ENCODE measurements around the gene HOXA6. TPM values are rescaled to one million over a fixed set of nuclear protein-coding genes. Genes with fewer than 3 reads are reported as not detected.

Gene HOXA6
- total RNA-seq, 2 experiments from 2014 or later: not detected

DNA sequence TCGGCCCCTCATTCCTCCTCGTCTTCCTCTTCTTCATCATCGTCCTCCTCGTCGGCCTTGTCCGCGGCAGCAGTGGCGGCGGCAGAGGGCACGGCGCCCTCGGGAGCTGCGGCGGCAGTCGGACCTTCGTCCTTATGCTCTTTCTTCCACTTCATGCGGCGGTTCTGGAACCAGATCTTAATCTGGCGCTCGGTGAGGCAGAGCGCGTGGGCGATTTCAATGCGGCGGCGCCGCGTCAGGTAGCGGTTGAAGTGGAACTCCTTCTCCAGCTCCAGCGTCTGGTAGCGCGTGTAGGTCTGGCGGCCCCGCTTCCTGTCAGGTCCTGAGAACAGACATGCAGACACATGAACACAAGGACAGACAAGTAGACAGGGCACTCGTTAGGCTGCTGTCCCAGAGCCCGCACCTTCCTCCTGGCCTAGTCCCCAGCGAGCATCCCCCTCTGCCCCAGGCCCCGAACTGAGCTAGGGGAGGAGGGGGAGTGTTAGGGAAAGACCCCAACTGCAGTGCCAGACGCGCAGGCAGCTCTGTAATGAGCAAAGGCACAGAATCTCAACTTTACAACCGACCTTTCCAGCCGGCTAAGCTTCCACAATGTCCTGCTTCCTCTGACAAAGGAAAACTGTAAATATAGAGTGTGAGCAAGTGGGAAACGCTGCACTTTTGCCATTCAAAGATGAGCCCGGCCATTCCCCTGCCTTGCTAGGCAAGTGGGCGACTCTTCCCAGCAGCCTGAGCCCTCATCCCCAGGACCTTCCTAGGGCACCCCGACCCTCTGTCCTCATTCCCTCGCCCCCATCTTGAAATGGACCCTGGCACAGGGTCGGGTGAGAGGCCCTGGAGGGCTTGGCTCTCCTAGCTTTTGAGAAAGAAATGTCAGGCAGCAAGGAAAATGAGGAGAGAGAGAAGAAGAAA is 7.6 kb upstream of the HOXA6 start:
- ChIA-PET CTCF (interaction anchor here (0.7 to 2.0 kb wide), 3 partner anchors 23 to 44 kb away, joined by 3 to 6 read pairs (median 4); no protein-coding TSS in a partner anchor), POLR2A (interaction anchor here (0.6 to 1.7 kb wide), 2 partner anchors 11 kb away, joined by 3 to 4 read pairs; no protein-coding TSS in a partner anchor)
- Mint-ChIP-seq H3K9me3 (no peaks in the 10 kb centered on the region), H3K36me3 (ENCODE audit: low read depth) (no peaks in the 10 kb centered on the region), H3K4me3 (peak overlapping the region; percentile 31), H3K27me3 (peaks cover 89% of the 10 kb centered on the region), H3K27ac (peak overlapping the region; percentile 42), H3K4me1 (ENCODE audit: low read depth) (peaks cover 48% of the 10 kb centered on the region)
- ATAC-seq (no peak), DNase-seq (peak; percentile 59)
- intact Hi-C loops (cut with micrococcal nuclease): loop anchor here (5.0 kb wide), 2 partner anchors 42 to 87 kb away; partner anchors contain the start of gene EVX1
- TF ChIP-seq, protein P1, sequence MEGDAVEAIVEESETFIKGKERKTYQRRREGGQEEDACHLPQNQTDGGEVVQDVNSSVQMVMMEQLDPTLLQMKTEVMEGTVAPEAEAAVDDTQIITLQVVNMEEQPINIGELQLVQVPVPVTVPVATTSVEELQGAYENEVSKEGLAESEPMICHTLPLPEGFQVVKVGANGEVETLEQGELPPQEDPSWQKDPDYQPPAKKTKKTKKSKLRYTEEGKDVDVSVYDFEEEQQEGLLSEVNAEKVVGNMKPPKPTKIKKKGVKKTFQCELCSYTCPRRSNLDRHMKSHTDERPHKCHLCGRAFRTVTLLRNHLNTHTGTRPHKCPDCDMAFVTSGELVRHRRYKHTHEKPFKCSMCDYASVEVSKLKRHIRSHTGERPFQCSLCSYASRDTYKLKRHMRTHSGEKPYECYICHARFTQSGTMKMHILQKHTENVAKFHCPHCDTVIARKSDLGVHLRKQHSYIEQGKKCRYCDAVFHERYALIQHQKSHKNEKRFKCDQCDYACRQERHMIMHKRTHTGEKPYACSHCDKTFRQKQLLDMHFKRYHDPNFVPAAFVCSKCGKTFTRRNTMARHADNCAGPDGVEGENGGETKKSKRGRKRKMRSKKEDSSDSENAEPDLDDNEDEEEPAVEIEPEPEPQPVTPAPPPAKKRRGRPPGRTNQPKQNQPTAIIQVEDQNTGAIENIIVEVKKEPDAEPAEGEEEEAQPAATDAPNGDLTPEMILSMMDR (IDR thresholded peaks at IDR 0.05): no peak

DNA sequence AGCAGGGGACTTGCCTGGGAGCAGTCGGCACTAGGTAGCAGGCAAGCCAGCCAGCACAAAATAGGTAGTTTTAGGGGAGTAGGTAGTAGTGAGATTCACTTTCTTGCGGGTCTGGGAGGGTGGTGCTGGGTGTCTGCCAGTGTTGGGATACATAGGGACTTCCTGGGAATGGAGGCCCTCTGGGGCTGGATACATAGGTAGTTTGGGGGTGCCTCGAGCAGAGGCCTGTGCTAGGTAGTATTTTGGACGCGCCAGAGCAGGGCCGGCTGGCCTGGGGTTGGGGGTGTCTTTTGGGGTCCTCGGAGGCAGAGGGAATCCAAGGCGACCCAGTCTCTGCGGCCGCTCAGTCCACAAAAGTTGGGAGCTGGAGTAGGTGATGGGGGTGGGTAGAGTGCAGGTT is 6.8 kb upstream of the HOXA6 start:
- intact Hi-C loops (cut with micrococcal nuclease): no loop called here
- Mint-ChIP-seq H3K36me3 (ENCODE audit: low read depth) (no peaks in the 10 kb centered on the region), H3K9me3 (no peaks in the 10 kb centered on the region), H3K4me3 (peak overlapping the region; percentile 28), H3K4me1 (ENCODE audit: low read depth) (peaks cover 42% of the 10 kb centered on the region), H3K27ac (no peak overlapping the region), H3K27me3 (peaks cover 88% of the 10 kb centered on the region)
- TF ChIP-seq, protein P1 (IDR thresholded peaks at IDR 0.05): no peak
- CTCF ChIA-PET: interaction anchor here (1.3 to 2.0 kb wide), 3 partner anchors 14 to 26 kb away, joined by 3 to 6 read pairs (median 4); no protein-coding TSS in a partner anchor
- no peak for DNase-seq
- POLR2A ChIA-PET: interaction anchor here (0.6 to 1.7 kb wide), 2 partner anchors 10 to 12 kb away, joined by 3 to 4 read pairs; no protein-coding TSS in a partner anchor
- ATAC-seq: no peak

DNA sequence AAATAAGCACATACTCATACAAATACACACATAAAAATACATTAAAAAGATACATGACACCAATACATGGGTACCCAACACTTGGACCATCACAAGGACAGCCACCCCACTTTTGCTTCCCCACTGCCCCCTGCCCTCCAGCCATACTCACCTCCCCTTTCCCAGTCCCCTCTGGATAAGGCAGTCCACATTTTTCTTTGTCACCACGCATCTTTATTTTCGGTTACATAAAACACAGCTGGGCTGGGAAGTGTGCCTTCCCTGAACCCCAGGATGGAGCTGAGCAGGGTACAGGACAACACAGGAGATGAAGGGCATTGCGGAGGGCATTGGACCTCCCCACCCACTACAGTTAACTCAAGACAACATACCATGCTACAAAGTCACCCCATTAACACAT is 6.0 kb upstream of the HOXA6 start:
- H3K27ac Mint-ChIP-seq: no peak overlapping the region

DNA sequence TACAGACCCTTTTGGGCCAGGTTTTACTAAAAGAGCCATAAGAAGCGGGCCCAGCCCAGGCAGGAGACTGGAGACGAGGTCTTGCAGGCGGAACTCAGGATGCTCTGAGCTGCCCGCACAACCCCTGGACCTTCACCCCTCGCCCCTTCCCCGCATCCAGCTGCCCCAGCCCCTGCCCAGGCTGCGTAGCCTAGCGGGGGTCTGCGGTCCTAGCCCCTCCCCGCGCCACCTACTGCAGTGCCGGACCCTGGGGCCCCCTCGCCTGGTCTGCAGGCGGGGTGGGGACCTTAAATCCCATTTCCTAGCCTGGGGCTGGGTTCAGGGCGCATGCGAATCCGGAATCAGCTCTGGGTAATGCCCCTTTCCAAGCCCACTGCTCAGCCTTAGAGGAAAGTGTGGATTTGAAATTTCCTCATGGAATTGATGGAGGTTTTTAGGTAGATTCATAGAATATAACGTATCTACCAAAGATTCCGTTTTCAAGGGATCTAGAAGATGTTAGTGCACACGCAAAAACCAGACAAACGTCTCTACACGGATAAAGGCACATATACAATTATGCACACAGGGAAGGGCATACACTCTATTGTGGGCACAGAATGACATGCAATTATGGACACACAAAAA is 5.4 kb upstream of the HOXA6 start:
- Mint-ChIP-seq H3K4me1 (ENCODE audit: low read depth) (peaks cover 42% of the 10 kb centered on the region), H3K9me3 (no peaks in the 10 kb centered on the region), H3K4me3 (no peak overlapping the region), H3K27ac (no peak overlapping the region), H3K36me3 (ENCODE audit: low read depth) (no peaks in the 10 kb centered on the region), H3K27me3 (peaks cover 86% of the 10 kb centered on the region)
- DNase-seq (no peak), ATAC-seq (no peak)
- CTCF ChIA-PET: interaction anchor here (1.0 to 6.2 kb wide), 6 partner anchors 9 to 470 kb away, joined by 3 to 63 read pairs (median 3); no protein-coding TSS in a partner anchor
- POLR2A ChIA-PET: interaction anchor here (0.8 to 0.9 kb wide), 2 partner anchors 13 to 14 kb away, joined by 3 to 4 read pairs; partner anchors contain the start of gene HOXA9
- intact Hi-C loops (cut with micrococcal nuclease): no loop called here
- TF ChIP-seq, protein P1 (IDR thresholded peaks at IDR 0.05): no peak

More for the DNA sequence above, 6.0 kb upstream of the HOXA6 start:
- no peak for ATAC-seq
- Mint-ChIP-seq H3K9me3 (no peaks in the 10 kb centered on the region), H3K36me3 (ENCODE audit: low read depth) (no peaks in the 10 kb centered on the region), H3K4me3 (no peak overlapping the region), H3K27me3 (peaks cover 86% of the 10 kb centered on the region), H3K4me1 (ENCODE audit: low read depth) (peaks cover 40% of the 10 kb centered on the region)
- intact Hi-C loops (cut with micrococcal nuclease): no loop called here
- CTCF ChIA-PET: interaction anchor here (1.3 to 6.2 kb wide), 3 partner anchors 9 to 26 kb away, joined by 3 to 63 read pairs (median 6); no protein-coding TSS in a partner anchor
- TF ChIP-seq, protein P1 (IDR thresholded peaks at IDR 0.05): no peak
- no peak for DNase-seq
- POLR2A ChIA-PET: no interaction called here
